ENCODE measurements around the gene MAP3K9.

Gene MAP3K9

DNA sequence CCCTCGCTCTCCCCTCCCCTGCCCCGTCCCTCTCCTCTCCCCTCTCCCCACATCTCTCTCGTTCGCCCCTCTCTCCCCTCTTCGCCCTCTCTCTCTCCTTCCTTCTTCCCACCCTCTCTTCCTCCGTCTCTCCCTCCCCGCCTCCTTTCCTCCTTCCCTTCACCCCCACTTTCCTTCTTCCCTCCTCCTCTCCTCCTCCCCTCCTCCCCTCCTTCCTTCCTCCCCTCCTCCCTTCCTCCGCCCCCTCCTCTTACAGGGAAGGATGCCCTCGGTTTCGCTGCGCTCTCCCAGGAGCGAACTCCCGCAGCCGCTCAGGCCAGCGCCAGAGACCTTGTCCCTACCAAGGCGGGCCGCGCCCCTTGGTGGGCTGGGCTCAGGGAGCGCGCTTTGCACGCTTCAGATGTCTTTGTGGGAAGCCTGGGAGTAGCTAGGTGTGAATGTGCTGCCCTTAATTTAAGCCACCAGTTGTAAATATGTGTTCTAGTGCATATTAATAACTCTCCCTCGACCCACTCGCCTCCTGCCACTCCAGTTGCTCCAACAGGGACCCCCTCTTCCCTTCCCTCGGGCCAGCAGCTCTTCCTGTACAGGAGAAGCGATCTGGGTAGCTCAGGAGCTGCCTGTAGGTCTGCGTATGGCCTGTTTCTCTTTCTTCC lies 13.3 kb upstream of the MAP3K9 start:
- H3K27ac ChIP-seq = peak overlapping the region in 8 of 21 experiments; percentile 2 to 60 (median 44)
- peak overlapping the region; percentile 43 to 76 (median 55) for H3K4me3 ChIP-seq

DNA sequence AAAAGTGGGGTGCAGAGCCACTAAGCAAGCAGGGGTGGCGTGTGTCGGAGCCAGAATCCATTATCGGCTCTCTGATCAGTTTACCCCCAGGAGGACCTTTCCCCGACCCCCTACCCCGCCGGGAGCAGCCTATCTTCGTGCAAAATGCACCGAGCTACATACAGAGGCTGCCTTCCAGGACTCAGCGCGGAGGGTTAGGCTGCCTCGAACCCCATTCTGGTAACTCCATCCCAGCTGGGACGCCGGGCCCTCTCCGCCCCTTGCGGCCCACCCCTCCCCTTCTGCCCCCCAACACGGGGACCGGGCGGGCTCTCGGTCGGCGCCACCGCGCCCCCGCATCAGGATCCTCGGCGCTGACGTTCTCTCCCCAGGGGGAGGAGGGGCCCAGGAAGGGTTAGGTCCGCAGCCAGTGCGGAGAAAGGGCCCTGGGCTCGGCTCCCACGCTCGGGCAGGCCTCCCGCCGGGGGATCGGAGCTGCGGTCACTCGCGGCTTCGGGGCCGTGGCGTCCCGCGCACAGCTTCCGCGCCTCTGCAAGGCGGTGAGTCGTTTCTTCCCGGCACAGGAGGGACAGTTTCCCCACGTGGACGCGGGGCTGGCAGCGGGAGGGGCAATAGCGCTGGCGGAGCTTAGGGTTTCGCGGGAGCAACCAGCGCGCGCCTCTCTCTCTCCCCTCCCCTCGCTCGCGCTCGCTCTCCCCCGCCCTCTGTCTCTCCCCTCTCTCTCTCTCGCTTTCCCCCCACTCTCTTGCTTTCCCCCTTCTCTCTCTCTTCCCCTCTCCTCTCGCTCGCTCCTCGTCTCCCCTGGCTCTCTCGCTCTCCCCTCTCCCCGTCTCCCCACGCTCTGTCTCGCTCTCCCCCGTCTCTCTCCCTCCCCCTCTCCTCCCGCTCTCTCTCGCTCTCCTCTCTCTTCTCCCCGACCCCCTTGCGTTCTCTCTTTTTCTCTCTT lies 12.5 kb upstream of the MAP3K9 start:
- H3K27ac ChIP-seq = peak overlapping the region in 11 of 21 experiments; percentile 2 to 75 (median 43)
- peak overlapping the region; percentile 43 to 76 (median 55) for H3K4me3 ChIP-seq

DNA sequence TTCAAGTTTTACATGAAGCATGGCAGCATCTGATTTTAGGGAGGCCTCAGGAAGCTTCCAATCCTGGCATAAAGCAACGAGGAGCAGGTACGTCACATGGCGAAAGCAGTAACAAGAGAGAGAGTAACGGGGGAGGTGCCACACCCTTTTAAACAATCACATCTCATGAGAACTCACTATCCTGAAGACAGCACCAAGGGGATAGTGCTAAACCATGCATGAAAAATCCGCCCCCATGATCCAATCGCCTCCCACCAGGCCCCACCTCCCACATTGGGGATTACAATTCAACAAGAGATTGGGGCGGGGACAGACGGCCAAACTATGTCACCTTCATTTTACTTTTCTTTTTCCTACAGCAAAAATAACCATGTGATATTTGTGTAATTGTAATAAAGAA lies 7.2 kb upstream of the MAP3K9 start:
- H3K27ac ChIP-seq = no peak overlapping the region
- no peak overlapping the region for H3K4me3 ChIP-seq

DNA sequence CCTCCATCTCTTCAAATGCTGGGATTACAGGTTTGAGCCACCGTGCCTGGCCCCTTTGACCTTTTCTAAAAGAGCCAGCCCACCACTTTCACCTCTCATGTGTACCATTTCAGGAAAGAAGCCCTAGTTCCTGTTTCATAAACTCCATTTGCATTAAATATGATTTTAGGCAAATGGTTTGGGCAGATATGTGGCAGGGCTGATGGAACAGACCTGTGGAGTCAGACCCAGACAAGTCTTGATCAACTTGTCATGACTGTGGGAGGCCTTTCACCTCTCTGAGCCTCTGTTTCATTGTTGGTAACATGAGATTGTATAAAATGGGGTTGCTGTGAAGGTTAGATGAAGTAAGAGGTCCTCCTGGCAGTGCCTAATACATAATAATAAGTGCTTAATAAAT lies 5.2 kb upstream of the MAP3K9 start:
- H3K4me3 ChIP-seq = no peak overlapping the region
- H3K27ac ChIP-seq = no peak overlapping the region

DNA sequence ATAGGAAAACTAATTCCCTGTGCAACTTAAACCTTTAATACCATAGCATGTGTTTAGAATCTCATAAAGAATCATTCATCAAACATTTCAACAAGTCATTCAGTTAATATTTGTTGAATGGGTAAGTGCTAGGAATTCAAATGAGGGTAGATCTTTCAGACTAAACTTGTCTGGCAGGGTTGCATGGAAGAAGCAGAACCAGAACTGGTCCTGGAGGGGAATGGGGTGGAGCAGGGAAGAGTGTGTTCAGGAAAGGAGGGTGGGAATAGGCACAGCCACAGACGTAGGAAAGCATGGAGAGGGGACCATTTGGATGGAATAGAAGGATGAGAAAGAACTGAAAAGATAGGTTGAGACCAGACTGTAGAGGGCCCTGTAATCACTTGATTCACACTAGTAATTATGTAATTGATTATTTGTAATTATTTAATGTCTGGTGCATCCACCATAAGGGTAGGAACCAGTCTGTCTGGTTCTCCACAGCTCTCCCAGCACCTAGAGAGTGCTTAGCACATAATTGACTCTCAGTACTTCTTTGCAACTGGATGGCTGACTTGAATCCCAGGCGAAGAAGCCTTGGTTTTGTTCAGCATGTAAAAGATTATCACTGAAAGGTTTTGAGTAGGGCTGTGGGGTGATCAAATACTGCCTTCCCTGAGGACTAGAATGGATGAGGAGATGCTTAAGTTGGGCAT lies 3.0 kb upstream of the MAP3K9 start:
- Histone ChIP-seq H3K4me3 (no peak overlapping the region), H3K27ac (peak overlapping the region in 1 of 21 experiments; percentile 39)

DNA sequence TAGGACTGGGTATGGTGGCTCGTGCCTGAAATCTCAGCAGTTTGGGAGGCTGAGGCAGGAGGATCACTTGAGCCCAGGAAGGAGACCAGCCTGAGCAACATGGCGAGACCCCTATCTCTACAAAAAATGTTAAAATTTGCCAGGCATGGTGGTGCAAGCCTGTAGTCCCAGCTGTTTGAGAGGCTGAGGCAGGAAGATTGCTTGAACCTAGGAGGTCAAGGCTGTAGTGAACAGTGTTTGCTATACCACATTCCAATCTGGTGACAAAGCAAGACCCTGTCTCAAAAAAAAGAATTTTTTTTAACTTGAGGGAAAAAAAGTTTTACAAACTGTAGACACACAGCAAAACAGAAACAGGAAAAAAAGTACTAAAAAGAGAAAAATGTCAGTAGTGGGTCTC lies 2.3 kb upstream of the MAP3K9 start:
- H3K27ac ChIP-seq = peak overlapping the region in 2 of 21 experiments; percentile 39
- H3K4me3 ChIP-seq = no peak overlapping the region

DNA sequence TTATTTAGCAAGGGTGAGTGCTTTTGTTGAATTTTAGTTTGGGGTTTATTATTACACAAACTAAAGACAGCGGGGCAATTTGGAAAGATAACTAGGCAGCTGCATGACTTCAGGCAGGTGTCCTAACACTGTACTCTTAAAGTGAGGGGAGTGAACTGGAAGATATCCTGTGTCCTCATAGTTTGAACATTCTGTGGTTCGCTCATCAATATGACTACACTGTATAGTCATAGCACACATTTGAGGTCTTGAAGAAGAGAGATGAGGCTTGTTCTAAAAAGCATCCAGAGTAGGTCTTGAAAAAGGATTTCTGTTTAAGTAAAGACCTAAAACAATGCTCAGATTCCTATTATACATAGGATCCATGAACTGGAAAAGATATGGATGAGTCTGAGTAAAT lies 1.7 kb upstream of the MAP3K9 start:
- Histone ChIP-seq H3K27ac (peak overlapping the region in 3 of 21 experiments; percentile 39 to 75 (median 43)), H3K4me3 (peak overlapping the region in 1 of 7 experiments; percentile 64)

DNA sequence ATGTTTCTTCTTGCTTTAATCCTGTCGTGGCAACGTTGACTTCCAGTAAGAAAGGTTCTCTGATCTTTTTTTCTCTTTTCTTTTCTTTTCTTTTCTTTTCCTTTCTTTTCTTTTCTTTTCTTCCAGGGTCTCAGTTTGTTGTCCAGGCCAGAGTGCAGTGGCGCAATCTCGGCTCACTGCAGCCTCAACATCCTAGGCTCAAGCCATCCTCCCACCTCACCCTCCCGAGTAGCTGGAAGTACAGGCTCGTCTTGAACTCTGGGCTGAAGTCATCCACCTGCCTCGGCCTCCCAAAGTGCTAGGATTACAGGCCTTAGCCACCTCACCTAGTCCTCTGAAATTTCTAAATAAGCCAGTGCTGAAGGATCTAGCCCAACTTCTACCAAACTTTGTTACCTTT lies 1.3 kb upstream of the MAP3K9 start:
- peak overlapping the region in 5 of 7 experiments; percentile 51 to 89 (median 64) for H3K4me3 ChIP-seq

DNA sequence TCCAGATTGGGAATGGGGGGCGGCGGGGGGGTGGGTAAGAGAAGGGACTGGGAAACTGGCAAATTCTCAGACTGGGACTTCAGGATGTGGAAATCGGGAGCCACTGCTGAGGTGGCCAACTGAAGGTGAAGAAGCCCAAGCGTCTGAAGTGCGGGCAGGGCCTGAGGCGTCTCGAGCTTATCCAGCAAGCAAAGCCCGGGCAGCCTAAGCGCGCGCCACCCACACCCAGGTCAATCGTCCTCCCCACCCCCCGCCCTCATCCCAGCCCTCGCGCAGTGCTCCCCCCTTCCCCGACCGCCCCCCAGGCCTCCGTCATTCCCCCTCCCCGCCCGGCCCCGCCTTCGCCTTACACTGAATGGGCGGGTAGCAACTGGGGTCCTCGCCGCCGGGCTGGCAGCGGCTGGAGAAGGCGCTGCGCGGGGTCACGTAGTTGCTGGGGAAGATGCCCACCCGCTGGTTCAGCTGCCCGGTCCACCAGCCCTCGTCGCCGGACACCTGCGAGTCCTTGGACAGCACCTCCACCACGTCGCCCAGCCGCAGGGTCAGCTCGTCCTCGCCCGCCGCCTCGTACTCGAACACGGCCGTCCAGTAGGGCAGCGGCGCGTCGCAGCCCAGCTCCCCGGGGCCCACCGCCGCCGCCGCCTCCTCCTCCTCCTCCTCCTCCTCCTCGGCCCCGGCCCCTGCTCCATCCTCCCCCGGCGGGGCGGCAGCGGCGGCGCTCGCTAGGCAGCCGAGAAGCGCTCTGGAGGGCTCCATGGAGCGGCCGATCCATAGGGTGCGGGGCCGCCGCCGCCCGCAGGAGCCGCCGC lies 693 bp downstream of the MAP3K9 start:
- Histone ChIP-seq H3K27ac (peak overlapping the region in 20 of 21 experiments; percentile 23 to 82 (median 72)), H3K4me3 (peak overlapping the region; percentile 51 to 89 (median 69))

More for the DNA sequence above, 1.3 kb upstream of the MAP3K9 start:
- peak overlapping the region in 10 of 21 experiments; percentile 19 to 75 (median 50) for H3K27ac ChIP-seq

DNA sequence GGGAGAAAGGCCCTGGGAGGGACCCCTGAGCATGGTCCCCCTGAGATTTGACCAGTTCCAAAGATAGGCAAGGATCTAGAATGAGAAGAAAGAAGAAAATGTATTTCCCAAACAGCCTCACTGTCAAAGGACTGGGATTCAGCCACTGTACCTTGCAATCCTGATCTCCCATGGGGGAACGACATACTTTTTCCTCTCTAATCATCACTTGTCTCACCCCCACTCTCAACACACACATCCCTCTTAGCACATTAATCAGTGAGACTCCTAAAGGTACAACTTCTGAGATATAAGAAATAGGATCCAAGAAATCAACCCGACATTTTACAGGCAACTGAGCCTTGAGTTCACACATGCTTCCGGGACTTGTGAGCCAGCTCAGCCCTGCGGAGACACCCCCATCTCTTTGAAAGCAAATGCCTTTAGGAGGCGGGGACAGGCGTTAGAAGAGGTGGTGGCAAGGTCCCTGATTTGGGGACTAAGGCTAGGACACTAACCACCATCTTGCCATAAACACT lies 1.4 kb downstream of the MAP3K9 start:
- Histone ChIP-seq H3K4me3 (peak overlapping the region; percentile 51 to 89 (median 69)), H3K27ac (peak overlapping the region in 9 of 21 experiments; percentile 49 to 81 (median 74))

DNA sequence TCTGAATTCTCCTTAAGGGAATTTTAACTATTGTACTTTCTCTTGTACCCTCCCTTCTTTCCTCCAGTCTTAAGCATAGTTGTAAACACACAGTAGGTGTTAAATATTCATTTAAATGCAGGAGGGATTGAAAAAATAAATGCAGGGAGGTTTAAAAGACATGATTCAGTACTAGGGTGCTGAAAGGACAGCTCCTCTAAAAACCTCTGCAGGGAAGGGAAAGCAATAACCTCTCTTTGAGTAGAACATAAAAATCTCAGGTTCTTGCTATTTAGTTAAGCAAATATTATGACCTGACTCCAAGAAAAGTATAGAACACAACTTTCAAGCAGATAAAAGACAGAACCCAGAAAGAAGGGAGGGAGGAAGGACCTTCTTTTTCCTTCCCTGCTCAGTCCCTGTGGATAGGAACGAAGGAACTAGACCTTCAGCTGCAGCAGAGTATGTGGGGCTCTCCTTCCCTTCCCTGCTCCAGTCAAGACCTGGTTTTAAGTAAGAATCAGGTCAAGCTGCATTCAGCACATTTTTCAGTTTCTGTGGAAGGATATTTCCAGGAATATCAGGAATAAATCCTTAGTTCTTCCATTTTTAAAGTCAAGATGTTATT lies 4.7 kb downstream of the MAP3K9 start:
- H3K27ac ChIP-seq = no peak overlapping the region
- no peak overlapping the region for H3K4me3 ChIP-seq

DNA sequence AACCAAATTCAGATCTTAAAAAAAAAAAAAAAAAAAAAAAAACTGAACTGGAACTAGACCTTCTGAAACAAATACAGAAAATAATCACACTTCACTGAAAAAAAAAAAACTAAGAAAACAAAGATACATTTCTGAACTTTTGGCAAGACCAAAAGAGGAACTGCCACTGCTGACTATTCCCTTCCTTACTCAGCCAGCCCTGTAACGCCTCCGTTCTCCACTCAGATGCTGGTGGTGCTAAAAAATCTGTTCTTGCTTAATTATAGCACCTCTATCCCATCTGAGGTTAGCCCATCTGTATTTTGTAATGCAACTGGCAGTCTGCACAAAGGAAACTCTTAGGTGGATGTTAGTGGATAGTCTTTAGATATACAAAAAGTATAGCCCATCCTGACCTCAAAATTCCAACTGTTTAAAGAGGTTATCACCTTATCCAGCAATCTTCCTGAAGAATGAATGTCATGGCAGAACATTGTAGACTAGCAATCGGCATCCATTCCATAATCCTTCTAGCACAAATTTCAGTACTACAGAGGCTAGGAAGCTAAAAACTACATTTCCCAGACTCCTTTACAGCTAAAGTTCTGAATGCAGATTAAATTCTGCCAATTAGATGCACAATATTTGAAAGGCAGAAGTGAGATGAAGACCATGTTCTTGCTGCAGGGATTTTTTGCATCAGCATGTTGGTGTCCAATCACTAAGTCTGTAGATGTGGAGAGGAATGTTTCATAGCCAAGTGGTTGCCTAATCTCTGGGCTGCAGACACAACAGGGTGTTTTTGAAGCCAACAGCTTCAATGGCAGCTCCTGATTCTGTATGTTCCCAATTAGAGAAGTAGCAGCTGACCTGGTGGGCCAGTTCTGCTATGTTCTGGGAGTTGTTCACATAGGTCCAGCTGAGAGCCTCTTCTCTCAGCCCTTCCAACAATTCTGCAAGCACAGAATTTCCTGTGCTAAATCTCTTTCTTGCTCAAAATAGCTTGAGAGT lies 5.7 kb downstream of the MAP3K9 start:
- no peak overlapping the region for H3K4me3 ChIP-seq
- no peak overlapping the region for H3K27ac ChIP-seq

DNA sequence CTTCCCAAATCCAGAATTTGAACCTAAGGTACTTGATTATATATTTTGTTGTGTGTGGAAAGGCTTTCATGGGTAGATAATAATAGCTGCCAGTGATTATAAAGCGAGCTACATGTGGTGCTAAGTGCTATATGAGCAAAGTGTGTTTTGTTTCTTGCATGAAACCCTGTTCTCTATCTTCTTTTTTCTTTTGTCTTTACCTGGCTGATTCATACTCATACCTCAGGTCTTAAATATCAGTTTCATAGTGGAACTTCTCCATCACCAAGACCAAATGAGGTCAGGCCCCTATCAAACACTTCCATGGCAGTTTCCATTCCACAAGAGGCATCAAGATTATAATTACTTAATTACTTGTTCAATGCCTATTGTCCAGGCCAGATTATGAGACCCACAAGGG lies 6.9 kb downstream of the MAP3K9 start:
- no peak overlapping the region for H3K27ac ChIP-seq

DNA sequence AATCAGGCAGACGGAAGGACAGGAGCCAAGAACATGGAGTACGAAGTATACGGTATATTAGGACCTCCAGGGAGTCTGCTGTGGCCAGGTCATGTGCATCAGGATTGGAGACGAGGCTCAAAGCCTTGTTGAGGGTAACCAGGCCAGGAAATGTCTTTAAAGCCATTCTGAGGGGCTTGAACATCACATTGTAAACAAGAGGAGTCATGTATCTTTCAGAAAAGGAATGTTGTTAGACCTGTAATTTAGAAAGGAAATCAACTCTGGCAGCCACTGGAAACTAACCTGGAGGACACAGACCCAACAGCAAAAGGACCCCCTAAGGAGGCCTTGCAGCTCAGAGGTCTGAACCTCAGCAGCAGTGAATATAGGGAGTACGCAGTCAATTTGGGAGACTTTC lies 7.5 kb downstream of the MAP3K9 start:
- Histone ChIP-seq H3K4me3 (no peak overlapping the region), H3K27ac (no peak overlapping the region)

More for the DNA sequence above, 6.9 kb downstream of the MAP3K9 start:
- H3K4me3 ChIP-seq = no peak overlapping the region

DNA sequence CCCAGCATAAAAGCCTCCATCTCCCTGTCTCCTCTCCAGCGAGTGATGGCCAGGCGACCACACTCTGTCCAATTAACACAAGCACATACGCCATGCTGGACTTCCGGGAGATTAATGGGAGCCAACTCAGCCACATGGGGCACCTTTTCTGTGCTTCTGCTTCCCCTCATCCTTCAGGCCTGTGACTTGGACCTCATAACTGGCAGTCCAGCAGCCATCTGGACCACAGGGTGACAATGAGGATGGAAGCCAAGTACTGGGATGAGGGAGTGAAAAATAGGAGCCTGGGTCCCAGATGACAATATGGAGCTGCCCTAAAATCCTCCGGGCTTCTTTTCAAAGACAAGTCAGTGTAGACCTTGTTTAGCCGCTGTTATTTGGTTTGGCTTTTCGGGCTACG lies 12.8 kb downstream of the MAP3K9 start:
- Histone ChIP-seq H3K27ac (no peak overlapping the region), H3K4me3 (no peak overlapping the region)

DNA sequence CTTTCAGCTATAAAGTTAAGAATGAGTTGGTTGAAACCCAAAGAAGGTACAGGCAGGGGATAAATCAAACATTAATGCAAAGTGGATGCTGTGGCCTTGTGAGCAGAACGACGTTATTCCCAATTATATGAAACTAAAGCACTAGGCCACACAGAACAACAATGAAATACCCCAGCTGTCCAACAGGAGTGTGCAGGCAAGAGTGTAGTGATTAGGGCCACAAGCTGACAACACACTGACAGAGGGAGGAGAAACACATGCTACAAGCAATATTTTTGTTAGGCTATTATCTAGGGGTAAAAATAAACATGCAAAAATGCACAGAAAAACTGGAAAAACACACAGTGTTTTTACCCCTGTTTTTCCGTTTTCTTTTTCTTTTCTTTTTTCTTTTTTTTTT lies 15.0 kb downstream of the MAP3K9 start:
- Histone ChIP-seq H3K4me3 (no peak overlapping the region), H3K27ac (no peak overlapping the region)

DNA sequence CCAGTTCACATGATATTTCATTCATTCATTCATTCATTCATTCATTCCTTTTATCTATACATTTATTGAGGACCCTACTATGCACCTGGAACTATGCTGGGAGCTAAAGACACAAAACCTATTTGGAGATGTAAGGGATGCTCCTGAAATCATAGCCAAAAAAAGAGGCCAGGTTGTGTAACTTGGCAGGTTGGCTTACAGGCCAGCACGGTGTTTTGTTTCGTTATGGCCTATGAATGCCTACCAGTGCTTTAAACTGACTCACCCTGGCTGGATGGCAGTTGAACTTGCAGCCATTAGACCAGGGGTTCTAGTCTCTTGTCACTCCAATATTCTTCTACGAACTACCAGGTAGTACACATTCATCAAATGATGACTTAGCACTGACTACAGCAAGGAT lies 15.7 kb downstream of the MAP3K9 start:
- Histone ChIP-seq H3K4me3 (no peak overlapping the region), H3K27ac (no peak overlapping the region)

DNA sequence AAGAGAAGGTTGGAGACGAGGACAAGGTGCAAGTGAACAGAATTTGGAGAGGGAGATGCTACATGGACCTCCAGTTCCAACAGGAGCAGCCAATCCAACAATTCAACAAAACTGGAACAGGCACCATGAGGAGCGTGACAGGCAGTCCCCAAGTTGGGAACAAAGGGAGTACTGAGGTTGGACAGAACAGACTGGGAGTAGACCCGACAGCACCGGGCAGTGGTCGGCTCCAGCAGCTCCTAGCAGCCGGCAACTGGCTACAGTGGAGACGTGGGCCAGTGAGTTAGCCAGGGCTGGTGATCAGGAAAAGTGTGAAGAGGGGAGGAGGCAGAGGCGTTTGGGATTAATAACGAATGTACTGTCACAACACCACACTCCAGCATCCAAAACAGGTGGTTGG lies 16.4 kb downstream of the MAP3K9 start:
- H3K4me3 ChIP-seq = no peak overlapping the region
- no peak overlapping the region for H3K27ac ChIP-seq

All from skin epidermis (tissue), 12 donors.